GM18526 (cell line): ENCODE measurements around the gene P2RX2.

ENCODE experiments used
- POLR2A ChIP-seq: IDR thresholded peaks from 3 replicates; pipeline ENCODE4 v1.6.1; 2011; ENCODE audit not compliant: insufficient read length; ENCODE audit errors: extremely low read depth

P2RX2 gene

GRCh38 chr12:132605892-132606291, 12.7 kb upstream of the P2RX2 start:
- TF ChIP-seq POLR2A: no peak

- TF ChIP-seq POLR2A: no peak
Observed at GRCh38 chr12:132606466-132606865, 12.1 kb upstream of the P2RX2 start.

- TF ChIP-seq POLR2A: no peak
Observed at GRCh38 chr12:132606927-132607326, 11.6 kb upstream of the P2RX2 start.

GRCh38 chr12:132608231-132609171, 10.1 kb upstream of the P2RX2 start:
- TF ChIP-seq POLR2A: no peak

GRCh38 chr12:132610051-132610759, 8.4 kb upstream of the P2RX2 start, which contains the start of gene LRCOL1:
Gene LRCOL1, minus strand, starts transcription at chr12:132610582. Its CDS starts 4,331 bp downstream, at chr12:132606251.
- TF ChIP-seq POLR2A: no peak

GRCh38 chr12:132610866-132611602, 7.5 kb upstream of the P2RX2 start:
- TF ChIP-seq POLR2A: no peak

GRCh38 chr12:132611620-132612019, 7.0 kb upstream of the P2RX2 start:
- TF ChIP-seq POLR2A: no peak

GRCh38 chr12:132614029-132614428, 4.5 kb upstream of the P2RX2 start:
- no peak for TF ChIP-seq POLR2A

GRCh38 chr12:132614861-132615578, 3.6 kb upstream of the P2RX2 start:
- no peak for TF ChIP-seq POLR2A

GRCh38 chr12:132615579-132616038, 3.0 kb upstream of the P2RX2 start:
- no peak for TF ChIP-seq POLR2A

- no peak for TF ChIP-seq POLR2A
Observed at GRCh38 chr12:132617135-132617701, 1.4 kb upstream of the P2RX2 start.

GRCh38 chr12:132617822-132618682, 524 bp upstream of the P2RX2 start:
- TF ChIP-seq POLR2A: no peak

- TF ChIP-seq POLR2A: no peak
Observed at GRCh38 chr12:132619071-132619385, 452 bp downstream of the P2RX2 start.
